ENCODE measurements around the gene CYP8B1.

Gene CYP8B1

DNA sequence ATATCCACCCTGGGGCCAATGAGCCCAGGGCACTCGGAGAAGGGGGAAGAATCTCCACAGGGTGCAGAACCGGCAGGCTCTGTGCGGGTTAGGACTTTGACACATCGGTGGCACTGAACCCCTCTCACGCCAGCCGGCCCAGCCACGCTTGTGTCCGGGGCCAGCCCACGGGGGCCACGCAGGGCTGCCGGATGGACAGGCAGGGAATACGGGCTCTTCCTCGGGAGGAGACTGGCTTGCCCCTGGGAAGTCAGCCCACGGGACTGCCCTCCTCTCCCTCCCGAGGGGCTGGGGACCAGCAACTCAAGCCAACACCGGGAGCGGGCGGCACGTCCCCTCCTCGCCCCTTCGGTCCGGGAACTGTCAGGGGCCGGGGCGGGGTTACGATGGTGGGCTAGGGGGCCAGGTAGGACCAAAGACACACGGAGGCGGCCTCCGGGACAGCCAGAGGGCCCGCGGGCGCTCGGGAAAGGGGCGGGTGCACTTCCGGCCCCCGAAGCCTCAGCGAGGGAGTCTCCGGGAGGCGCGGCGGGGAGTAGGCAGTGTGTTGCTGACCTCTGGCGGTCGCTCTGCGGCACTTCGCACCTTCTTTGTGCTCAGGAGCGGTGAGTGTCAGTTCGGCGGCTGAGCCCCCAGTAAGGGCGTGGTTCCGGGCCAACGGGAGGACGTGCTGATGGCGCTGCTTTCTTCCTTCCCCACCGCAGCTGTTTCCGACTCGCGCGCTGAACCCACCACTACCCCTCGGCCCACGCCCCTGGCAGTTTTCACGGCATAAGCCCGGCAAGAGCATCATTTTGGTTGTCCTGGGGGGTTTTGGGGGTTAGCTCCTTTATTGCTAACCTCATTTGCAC is 5.1 kb upstream of the CYP8B1 start (continued):
- peak; percentile 61; the same call in 1 of the 2 replicates for TF ChIP-seq ZNF600 (tag by site-specific recombination; IDR thresholded peaks at IDR 0.05)
- peak; percentile 78 for TF ChIP-seq ZNF654 (tag by site-specific recombination; IDR thresholded peaks at IDR 0.05; ENCODE audit: low read depth)
- no peak for TF ChIP-seq ZBTB17 (tag by site-specific recombination; IDR thresholded peaks at IDR 0.05)
- TF ChIP-seq IKZF3 (tag by site-specific recombination; IDR thresholded peaks at IDR 0.05), result no peak
- no peak for TF ChIP-seq ZNF16 (tag by site-specific recombination; IDR thresholded peaks at IDR 0.05; ENCODE audit: low read depth)
- no peak for TF ChIP-seq ZNF175 (tag by site-specific recombination; IDR thresholded peaks at IDR 0.05)
- no peak for TF ChIP-seq ZNF350 (tag by site-specific recombination; IDR thresholded peaks at IDR 0.05)
- 0 out of 2 replicates have a peak, but pooled peaks have one; percentile 25 for TF ChIP-seq ZNF629 (tag by site-specific recombination; IDR thresholded peaks at IDR 0.05)
- no peak for TF ChIP-seq ZNF223 (tag by site-specific recombination; IDR thresholded peaks at IDR 0.05)
- TF ChIP-seq ZNF558 (tag by site-specific recombination; IDR thresholded peaks at IDR 0.05), result no peak
- TF ChIP-seq ZNF514 (tag by site-specific recombination; IDR thresholded peaks at IDR 0.05), result no peak
- TF ChIP-seq ZNF555 (tag by site-specific recombination; conservative IDR thresholded peaks at IDR 0.05), result no peak
- peak; percentile 32; the same call in 1 of the 2 replicates for TF ChIP-seq ZNF394 (tag by site-specific recombination; IDR thresholded peaks at IDR 0.05; ENCODE audit: borderline replicate concordance)
- no peak for TF ChIP-seq ZNF138 (tag by site-specific recombination; IDR thresholded peaks at IDR 0.05; ENCODE audit: borderline replicate concordance)
- TF ChIP-seq, protein P1, sequence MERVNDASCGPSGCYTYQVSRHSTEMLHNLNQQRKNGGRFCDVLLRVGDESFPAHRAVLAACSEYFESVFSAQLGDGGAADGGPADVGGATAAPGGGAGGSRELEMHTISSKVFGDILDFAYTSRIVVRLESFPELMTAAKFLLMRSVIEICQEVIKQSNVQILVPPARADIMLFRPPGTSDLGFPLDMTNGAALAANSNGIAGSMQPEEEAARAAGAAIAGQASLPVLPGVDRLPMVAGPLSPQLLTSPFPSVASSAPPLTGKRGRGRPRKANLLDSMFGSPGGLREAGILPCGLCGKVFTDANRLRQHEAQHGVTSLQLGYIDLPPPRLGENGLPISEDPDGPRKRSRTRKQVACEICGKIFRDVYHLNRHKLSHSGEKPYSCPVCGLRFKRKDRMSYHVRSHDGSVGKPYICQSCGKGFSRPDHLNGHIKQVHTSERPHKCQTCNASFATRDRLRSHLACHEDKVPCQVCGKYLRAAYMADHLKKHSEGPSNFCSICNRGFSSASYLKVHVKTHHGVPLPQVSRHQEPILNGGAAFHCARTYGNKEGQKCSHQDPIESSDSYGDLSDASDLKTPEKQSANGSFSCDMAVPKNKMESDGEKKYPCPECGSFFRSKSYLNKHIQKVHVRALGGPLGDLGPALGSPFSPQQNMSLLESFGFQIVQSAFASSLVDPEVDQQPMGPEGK (tag by site-specific recombination; IDR thresholded peaks at IDR 0.05), result peak; percentile 88
- TF ChIP-seq, protein P2, sequence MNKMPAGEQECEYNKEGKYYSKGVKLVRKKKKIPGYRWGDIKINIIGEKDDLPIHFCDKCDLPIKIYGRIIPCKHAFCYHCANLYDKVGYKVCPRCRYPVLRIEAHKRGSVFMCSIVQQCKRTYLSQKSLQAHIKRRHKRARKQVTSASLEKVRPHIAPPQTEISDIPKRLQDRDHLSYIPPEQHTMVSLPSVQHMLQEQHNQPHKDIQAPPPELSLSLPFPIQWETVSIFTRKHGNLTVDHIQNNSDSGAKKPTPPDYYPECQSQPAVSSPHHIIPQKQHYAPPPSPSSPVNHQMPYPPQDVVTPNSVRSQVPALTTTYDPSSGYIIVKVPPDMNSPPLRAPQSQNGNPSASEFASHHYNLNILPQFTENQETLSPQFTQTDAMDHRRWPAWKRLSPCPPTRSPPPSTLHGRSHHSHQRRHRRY (tag by site-specific recombination; IDR thresholded peaks at IDR 0.05), result no peak
- no peak for TF ChIP-seq ZBTB7A (tag by site-specific recombination; IDR thresholded peaks at IDR 0.05; ENCODE audit: low read depth)
- TF ChIP-seq ZNF624 (tag by site-specific recombination; IDR thresholded peaks at IDR 0.05), result no peak
- peak; percentile 61 for TF ChIP-seq ZXDB (tag by site-specific recombination; IDR thresholded peaks at IDR 0.05)
- 0 out of 2 replicates have a peak, but pooled peaks have one; percentile 42 for TF ChIP-seq ZNF660 (tag by site-specific recombination; IDR thresholded peaks at IDR 0.05)
- no peak for TF ChIP-seq ZNF701 (tag by site-specific recombination; IDR thresholded peaks at IDR 0.05)
- no peak for TF ChIP-seq ZNF274 (IDR thresholded peaks at IDR 0.05; ENCODE audit: low read length)
- no peak for TF ChIP-seq ZNF274 (tag by site-specific recombination; IDR thresholded peaks at IDR 0.05; ENCODE audit: borderline replicate concordance)
- TF ChIP-seq OVOL3 (tag by site-specific recombination; IDR thresholded peaks at IDR 0.05), result no peak
- no peak for TF ChIP-seq ZNF529 (tag by site-specific recombination; IDR thresholded peaks at IDR 0.05; ENCODE audit: insufficient replicate concordance)
- TF ChIP-seq SP7 (tag by site-specific recombination; IDR thresholded peaks at IDR 0.05), result peak; percentile 58
- TF ChIP-seq, protein P3, sequence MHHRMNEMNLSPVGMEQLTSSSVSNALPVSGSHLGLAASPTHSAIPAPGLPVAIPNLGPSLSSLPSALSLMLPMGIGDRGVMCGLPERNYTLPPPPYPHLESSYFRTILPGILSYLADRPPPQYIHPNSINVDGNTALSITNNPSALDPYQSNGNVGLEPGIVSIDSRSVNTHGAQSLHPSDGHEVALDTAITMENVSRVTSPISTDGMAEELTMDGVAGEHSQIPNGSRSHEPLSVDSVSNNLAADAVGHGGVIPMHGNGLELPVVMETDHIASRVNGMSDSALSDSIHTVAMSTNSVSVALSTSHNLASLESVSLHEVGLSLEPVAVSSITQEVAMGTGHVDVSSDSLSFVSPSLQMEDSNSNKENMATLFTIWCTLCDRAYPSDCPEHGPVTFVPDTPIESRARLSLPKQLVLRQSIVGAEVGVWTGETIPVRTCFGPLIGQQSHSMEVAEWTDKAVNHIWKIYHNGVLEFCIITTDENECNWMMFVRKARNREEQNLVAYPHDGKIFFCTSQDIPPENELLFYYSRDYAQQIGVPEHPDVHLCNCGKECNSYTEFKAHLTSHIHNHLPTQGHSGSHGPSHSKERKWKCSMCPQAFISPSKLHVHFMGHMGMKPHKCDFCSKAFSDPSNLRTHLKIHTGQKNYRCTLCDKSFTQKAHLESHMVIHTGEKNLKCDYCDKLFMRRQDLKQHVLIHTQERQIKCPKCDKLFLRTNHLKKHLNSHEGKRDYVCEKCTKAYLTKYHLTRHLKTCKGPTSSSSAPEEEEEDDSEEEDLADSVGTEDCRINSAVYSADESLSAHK (tag by site-specific recombination; IDR thresholded peaks at IDR 0.05), result no peak
- TF ChIP-seq, protein P4, sequence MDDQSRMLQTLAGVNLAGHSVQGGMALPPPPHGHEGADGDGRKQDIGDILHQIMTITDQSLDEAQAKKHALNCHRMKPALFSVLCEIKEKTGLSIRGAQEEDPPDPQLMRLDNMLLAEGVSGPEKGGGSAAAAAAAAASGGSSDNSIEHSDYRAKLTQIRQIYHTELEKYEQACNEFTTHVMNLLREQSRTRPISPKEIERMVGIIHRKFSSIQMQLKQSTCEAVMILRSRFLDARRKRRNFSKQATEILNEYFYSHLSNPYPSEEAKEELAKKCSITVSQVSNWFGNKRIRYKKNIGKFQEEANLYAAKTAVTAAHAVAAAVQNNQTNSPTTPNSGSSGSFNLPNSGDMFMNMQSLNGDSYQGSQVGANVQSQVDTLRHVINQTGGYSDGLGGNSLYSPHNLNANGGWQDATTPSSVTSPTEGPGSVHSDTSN (CRISPR knock-in tag; IDR thresholded peaks at IDR 0.05), result no peak
- TF ChIP-seq, protein P5, sequence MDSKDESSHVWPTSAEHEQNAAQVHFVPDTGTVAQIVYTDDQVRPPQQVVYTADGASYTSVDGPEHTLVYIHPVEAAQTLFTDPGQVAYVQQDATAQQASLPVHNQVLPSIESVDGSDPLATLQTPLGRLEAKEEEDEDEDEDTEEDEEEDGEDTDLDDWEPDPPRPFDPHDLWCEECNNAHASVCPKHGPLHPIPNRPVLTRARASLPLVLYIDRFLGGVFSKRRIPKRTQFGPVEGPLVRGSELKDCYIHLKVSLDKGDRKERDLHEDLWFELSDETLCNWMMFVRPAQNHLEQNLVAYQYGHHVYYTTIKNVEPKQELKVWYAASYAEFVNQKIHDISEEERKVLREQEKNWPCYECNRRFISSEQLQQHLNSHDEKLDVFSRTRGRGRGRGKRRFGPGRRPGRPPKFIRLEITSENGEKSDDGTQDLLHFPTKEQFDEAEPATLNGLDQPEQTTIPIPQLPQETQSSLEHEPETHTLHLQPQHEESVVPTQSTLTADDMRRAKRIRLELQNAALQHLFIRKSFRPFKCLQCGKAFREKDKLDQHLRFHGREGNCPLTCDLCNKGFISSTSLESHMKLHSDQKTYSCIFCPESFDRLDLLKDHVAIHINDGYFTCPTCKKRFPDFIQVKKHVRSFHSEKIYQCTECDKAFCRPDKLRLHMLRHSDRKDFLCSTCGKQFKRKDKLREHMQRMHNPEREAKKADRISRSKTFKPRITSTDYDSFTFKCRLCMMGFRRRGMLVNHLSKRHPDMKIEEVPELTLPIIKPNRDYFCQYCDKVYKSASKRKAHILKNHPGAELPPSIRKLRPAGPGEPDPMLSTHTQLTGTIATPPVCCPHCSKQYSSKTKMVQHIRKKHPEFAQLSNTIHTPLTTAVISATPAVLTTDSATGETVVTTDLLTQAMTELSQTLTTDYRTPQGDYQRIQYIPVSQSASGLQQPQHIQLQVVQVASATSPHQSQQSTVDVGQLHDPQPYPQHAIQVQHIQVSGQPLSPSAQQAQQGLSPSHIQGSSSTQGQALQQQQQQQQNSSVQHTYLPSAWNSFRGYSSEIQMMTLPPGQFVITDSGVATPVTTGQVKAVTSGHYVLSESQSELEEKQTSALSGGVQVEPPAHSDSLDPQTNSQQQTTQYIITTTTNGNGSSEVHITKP (tag by site-specific recombination; IDR thresholded peaks at IDR 0.05), result no peak
- TF ChIP-seq ZNF311 (tag by site-specific recombination; IDR thresholded peaks at IDR 0.05; ENCODE audit: borderline replicate concordance), result no peak
